K562 (cell line): ENCODE results near the gene PRCD. TPM values are rescaled to one million over a fixed set of nuclear protein-coding genes. Genes with fewer than 3 reads are reported as not detected.

Experiments used
- CBX3 ChIP-seq, 2 experiments: IDR thresholded peaks; 1 replicate in 1 of 2; 2 replicates in 1 of 2; pipeline ENCODE4 v1.6.1; 2012; ENCODE audit warnings: inconsistent platforms in 2 of 2, low read length in 2 of 2, borderline replicate concordance in 1 of 2, control low read depth in 1 of 2
- CCNT2 ChIP-seq: IDR thresholded peaks from 2 replicates; pipeline ENCODE4 v1.6.1; 2011; ENCODE audit warnings: borderline replicate concordance, low read depth, mild to moderate bottlenecking, moderate library complexity, mixed read lengths, low read length; ENCODE audit not compliant: insufficient read length; ENCODE audit errors: extremely low read depth
- DNMT1 ChIP-seq: fragments of 450-650 bp; IDR thresholded peaks from 2 replicates; pipeline ENCODE4 v1.6.1; 2016; ENCODE audit warnings: antibody characterized with exemption, mild to moderate bottlenecking
- HDAC1 ChIP-seq, 2 experiments: fragments of 450-650 bp; IDR thresholded peaks; 2 replicates each; pipeline ENCODE4 v1.6.1; 2016 to 2017; ENCODE audit warnings: inconsistent platforms in 1 of 2, mild to moderate bottlenecking in 1 of 2, moderate library complexity in 1 of 2
- NCOA6 ChIP-seq: fragments of 450-650 bp; IDR thresholded peaks from 2 replicates; pipeline ENCODE4 v1.6.1; 2017; ENCODE audit warnings: mild to moderate bottlenecking
- SPI1 ChIP-seq: IDR thresholded peaks from 2 replicates; pipeline ENCODE4 v1.6.1; 2011; ENCODE audit warnings: low read depth, low read length, control low read depth, borderline replicate concordance
- STAT5A ChIP-seq: IDR thresholded peaks from 2 replicates; pipeline ENCODE4 v1.6.1; 2012; ENCODE audit warnings: low read length, inconsistent platforms, borderline replicate concordance
- TBP ChIP-seq: optimal IDR thresholded peaks from 2 replicates; pipeline ENCODE3; 2011; ENCODE audit warnings: low read depth, low read length, improper control_type of control experiment
- YY1 ChIP-seq, 3 experiments: IDR thresholded peaks; 2 replicates each; pipeline ENCODE4 v1.6.1; 2011; ENCODE audit warnings: low read length in 2 of 3, mild to moderate bottlenecking in 2 of 3, moderate library complexity in 2 of 3, borderline replicate concordance in 1 of 3, control low read depth in 1 of 3, low read depth in 1 of 3; ENCODE audit not compliant: insufficient read depth in 3 of 3, insufficient replicate concordance in 2 of 3, control insufficient read depth in 1 of 3, insufficient read length in 1 of 3; ENCODE audit errors: extremely low read depth in 1 of 3
- polyA plus RNA-seq, 8 experiments: library from polyadenylated mRNA; depleted of rRNA in 4 of 8; stranded (reverse) in 5 of 8; unstranded in 3 of 8; fragments of >200 nt; fragmentation: Nextera tagmentation in 2 of 8; fragmentation: Illumina TruSeq in 1 of 8; extraction: Ambion mirVana in 2 of 8; extraction: Trizol in 1 of 8; gene quantifications; 2 replicates each; pipeline versions ENCODE4 v1.2.1 to v1.2.3, GENCODE V29; 2011 to 2014; ENCODE audit warnings: inconsistent platforms in 1 of 8, missing spikeins in 1 of 8
- total RNA-seq, 7 experiments: library from RNA; depleted of rRNA in 6 of 7; stranded (reverse); fragments of >200 nt in 6 of 7; fragmentation: Illumina TruSeq in 2 of 7; extraction: Trizol in 2 of 7; gene quantifications; 2 replicates each; pipeline versions ENCODE4 v1.2.1 to v1.2.3, GENCODE V29; 2011 to 2021; ENCODE audit warnings: low replicate concordance in 1 of 7
- TF ChIP-seq, protein P1 (sequence below): conservative IDR thresholded peaks from 2 replicates; pipeline ENCODE4 v1.6.1; 2011; ENCODE audit warnings: low read depth, mild to moderate bottlenecking, low read length; ENCODE audit not compliant: control insufficient read depth
- TF ChIP-seq, protein P2 (sequence below), 2 experiments: IDR thresholded peaks; 2 replicates each; pipeline ENCODE4 v1.6.1; 2011; ENCODE audit warnings: borderline replicate concordance in 1 of 2, control low read depth in 1 of 2, low read depth in 1 of 2, low read length in 1 of 2, mild to moderate bottlenecking in 1 of 2, mixed read lengths in 1 of 2, moderate library complexity in 1 of 2; ENCODE audit not compliant: insufficient read depth in 1 of 2, insufficient read length in 1 of 2, poor library complexity in 1 of 2, severe bottlenecking in 1 of 2; ENCODE audit errors: extremely low read depth in 1 of 2
- TF ChIP-seq, protein P3 (sequence below): fragments of 250-450 bp; sonication (Bioruptor Pico); IDR thresholded peaks from 2 replicates; pipeline ENCODE4 v1.9.0; 2021; ENCODE audit warnings: mild to moderate bottlenecking, inconsistent platforms
- TF ChIP-seq, protein P4 (sequence below): fragments of 450-650 bp; IDR thresholded peaks from 2 replicates; pipeline ENCODE4 v1.7.1; 2018; ENCODE audit warnings: mild to moderate bottlenecking, low read depth; ENCODE audit not compliant: partially characterized antibody
- TF ChIP-seq, protein P5 (sequence below), 2 experiments: fragments of 200-800 bp in 1 of 2; sonication (Bioruptor generic) in 1 of 2; sonication (generic) in 1 of 2; formaldehyde crosslinking in 1 of 2; IDR thresholded peaks in 1 of 2; conservative IDR thresholded peaks in 1 of 2; 2 replicates each; pipeline versions ENCODE4 v1.5.0 to v1.6.1; 2016 to 2020; ENCODE audit warnings: missing compliant biosample characterization in 1 of 2, missing genetic modification characterization in 1 of 2, missing genetic modification reagents in 1 of 2

PRCD gene
- total and polyA plus RNA-seq, 9 of the 15 experiments (the other 6 are each of a cell fraction or from before 2014, with no cell fraction given) = 0.20 to 0.25 (median 0.21) TPM; not detected in 6

DNA sequence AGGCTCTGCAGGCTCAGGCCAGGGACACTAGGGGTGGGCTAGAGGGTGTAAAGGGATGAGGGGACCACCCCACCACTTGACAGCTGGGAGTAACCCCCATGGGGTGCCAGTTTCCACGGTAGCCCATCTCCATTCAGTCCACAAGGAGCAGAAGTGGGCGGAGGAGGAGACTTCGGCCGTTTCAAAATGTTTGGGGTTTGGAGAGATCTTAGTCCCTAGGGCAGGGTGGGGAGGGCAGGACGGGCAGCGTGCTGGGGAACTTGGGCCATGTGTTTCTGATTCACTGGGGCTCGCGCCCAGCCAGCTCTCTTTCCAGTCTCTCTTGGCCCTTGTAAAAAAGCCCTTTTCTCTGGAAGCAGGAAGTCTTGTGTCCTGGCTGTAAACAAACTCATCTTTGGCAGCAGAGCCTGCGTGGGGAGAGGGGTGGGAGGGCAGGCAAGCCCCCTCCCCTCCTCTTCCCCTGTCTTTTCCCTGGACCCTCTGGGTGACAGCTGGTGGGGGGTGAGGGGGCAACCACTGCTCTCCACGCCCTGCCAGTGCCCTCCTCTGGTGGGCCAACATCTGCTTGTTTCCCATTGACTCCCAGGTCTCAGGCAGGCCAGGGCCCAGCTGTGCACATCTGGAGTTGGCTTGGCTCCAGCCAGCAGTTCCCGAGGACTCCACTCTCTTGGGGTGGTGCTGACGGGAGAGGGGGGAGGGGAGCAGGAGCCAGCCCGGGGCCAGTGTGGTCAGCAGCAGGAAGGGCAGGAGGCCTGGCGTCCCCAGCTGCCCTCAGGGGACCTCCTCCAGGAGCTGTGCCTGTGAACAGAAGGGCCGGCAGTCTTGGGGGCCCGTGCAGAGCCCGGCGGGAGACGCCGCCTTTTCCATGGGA is 10.4 kb upstream of the PRCD start (continued):
- TF ChIP-seq NCOA6 (no peak), HDAC1 (IDR thresholded peaks at IDR 0.05) (peak in 1 of 2 experiments; percentile 31; a peak in 1 of 4 replicates), CBX3 (IDR thresholded peaks at IDR 0.05; ENCODE audit: borderline replicate concordance in 1 of 2, low read length in 2 of 2) (no peak), DNMT1 (no peak), SPI1 (no peak), CCNT2 (peak; percentile 33), STAT5A (no peak), YY1 (IDR thresholded peaks at IDR 0.05; ENCODE audit: borderline replicate concordance in 1 of 3, control insufficient read depth in 1 of 3, extremely low read depth in 1 of 3, insufficient read depth in 3 of 3, insufficient read length in 1 of 3, insufficient replicate concordance in 2 of 3, low read depth in 1 of 3, low read length in 2 of 3) (peak in 1 of 3 experiments; percentile 17), TBP (peak; percentile 20)
- TF ChIP-seq, protein P1, sequence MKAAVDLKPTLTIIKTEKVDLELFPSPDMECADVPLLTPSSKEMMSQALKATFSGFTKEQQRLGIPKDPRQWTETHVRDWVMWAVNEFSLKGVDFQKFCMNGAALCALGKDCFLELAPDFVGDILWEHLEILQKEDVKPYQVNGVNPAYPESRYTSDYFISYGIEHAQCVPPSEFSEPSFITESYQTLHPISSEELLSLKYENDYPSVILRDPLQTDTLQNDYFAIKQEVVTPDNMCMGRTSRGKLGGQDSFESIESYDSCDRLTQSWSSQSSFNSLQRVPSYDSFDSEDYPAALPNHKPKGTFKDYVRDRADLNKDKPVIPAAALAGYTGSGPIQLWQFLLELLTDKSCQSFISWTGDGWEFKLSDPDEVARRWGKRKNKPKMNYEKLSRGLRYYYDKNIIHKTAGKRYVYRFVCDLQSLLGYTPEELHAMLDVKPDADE = no peak
- TF ChIP-seq, protein P2, sequence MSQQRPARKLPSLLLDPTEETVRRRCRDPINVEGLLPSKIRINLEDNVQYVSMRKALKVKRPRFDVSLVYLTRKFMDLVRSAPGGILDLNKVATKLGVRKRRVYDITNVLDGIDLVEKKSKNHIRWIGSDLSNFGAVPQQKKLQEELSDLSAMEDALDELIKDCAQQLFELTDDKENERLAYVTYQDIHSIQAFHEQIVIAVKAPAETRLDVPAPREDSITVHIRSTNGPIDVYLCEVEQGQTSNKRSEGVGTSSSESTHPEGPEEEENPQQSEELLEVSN (IDR thresholded peaks at IDR 0.05; ENCODE audit: borderline replicate concordance in 1 of 2, extremely low read depth in 1 of 2, insufficient read depth in 1 of 2, insufficient read length in 1 of 2, low read depth in 1 of 2, low read length in 1 of 2, poor library complexity in 1 of 2, severe bottlenecking in 1 of 2) = peak in 1 of 2 experiments; percentile 69
- TF ChIP-seq, protein P3, sequence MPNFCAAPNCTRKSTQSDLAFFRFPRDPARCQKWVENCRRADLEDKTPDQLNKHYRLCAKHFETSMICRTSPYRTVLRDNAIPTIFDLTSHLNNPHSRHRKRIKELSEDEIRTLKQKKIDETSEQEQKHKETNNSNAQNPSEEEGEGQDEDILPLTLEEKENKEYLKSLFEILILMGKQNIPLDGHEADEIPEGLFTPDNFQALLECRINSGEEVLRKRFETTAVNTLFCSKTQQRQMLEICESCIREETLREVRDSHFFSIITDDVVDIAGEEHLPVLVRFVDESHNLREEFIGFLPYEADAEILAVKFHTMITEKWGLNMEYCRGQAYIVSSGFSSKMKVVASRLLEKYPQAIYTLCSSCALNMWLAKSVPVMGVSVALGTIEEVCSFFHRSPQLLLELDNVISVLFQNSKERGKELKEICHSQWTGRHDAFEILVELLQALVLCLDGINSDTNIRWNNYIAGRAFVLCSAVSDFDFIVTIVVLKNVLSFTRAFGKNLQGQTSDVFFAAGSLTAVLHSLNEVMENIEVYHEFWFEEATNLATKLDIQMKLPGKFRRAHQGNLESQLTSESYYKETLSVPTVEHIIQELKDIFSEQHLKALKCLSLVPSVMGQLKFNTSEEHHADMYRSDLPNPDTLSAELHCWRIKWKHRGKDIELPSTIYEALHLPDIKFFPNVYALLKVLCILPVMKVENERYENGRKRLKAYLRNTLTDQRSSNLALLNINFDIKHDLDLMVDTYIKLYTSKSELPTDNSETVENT (CRISPR knock-in tag) = peak; percentile 9; the same call in 1 of the 2 replicates
- TF ChIP-seq, protein P4, sequence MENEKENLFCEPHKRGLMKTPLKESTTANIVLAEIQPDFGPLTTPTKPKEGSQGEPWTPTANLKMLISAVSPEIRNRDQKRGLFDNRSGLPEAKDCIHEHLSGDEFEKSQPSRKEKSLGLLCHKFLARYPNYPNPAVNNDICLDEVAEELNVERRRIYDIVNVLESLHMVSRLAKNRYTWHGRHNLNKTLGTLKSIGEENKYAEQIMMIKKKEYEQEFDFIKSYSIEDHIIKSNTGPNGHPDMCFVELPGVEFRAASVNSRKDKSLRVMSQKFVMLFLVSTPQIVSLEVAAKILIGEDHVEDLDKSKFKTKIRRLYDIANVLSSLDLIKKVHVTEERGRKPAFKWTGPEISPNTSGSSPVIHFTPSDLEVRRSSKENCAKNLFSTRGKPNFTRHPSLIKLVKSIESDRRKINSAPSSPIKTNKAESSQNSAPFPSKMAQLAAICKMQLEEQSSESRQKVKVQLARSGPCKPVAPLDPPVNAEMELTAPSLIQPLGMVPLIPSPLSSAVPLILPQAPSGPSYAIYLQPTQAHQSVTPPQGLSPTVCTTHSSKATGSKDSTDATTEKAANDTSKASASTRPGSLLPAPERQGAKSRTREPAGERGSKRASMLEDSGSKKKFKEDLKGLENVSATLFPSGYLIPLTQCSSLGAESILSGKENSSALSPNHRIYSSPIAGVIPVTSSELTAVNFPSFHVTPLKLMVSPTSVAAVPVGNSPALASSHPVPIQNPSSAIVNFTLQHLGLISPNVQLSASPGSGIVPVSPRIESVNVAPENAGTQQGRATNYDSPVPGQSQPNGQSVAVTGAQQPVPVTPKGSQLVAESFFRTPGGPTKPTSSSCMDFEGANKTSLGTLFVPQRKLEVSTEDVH = no peak
- TF ChIP-seq, protein P5, sequence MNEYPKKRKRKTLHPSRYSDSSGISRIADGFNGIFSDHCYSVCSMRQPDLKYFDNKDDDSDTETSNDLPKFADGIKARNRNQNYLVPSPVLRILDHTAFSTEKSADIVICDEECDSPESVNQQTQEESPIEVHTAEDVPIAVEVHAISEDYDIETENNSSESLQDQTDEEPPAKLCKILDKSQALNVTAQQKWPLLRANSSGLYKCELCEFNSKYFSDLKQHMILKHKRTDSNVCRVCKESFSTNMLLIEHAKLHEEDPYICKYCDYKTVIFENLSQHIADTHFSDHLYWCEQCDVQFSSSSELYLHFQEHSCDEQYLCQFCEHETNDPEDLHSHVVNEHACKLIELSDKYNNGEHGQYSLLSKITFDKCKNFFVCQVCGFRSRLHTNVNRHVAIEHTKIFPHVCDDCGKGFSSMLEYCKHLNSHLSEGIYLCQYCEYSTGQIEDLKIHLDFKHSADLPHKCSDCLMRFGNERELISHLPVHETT (CRISPR knock-in tag; conservative IDR thresholded peaks at IDR 0.05 in 1 of 2, IDR thresholded peaks at IDR 0.05 in 1 of 2) = peak in 1 of 2 experiments; percentile 33; a peak in 2 of 4 replicates
